H54 (cell line): Measurements from ENCODE around the gene PPEF2.
A peak's percentile ranks its signal among the peaks of the same experiment; 100 is the strongest.

Experiments
- DNase-seq: peaks from one replicate; pipeline ENCODE4 v3.0.0; 2011; ENCODE audit warnings: low spot score, mixed read lengths; ENCODE audit not compliant: insufficient read length
- FAIRE-seq: peaks from 3 replicates; lab custom pipeline; 2011; peaks lifted over from hg19 to GRCh38; lab: Jason Lieb, UNC
- POLR2A ChIP-seq: IDR thresholded peaks from 2 replicates; pipeline ENCODE4 v1.6.1; 2011; ENCODE audit warnings: low read depth, mild to moderate bottlenecking, low read length

Gene PPEF2

GRCh38 chr4:75880278-75880677 lies 22.0 kb downstream of the PPEF2 start:
- FAIRE-seq (no peak), DNase-seq (no peak)
- TF ChIP-seq POLR2A: no peak

- DNase-seq (no peak), FAIRE-seq (no peak)
- TF ChIP-seq POLR2A: no peak
These were observed 24.0 kb downstream of the PPEF2 start for GRCh38 chr4:75878246-75878756.

GRCh38 chr4:75876218-75876617 lies 26.0 kb downstream of the PPEF2 start:
- no peak for FAIRE-seq
- TF ChIP-seq POLR2A: no peak
- DNase-seq: no peak

- no peak for FAIRE-seq
- TF ChIP-seq POLR2A: no peak
- DNase-seq: no peak
These were observed 33.2 kb downstream of the PPEF2 start for GRCh38 chr4:75869100-75869499.

GRCh38 chr4:75867130-75867529 lies 35.1 kb downstream of the PPEF2 start:
- no peak for TF ChIP-seq POLR2A
- DNase-seq: no peak
- no peak for FAIRE-seq

GRCh38 chr4:75860606-75861005 lies 41.6 kb downstream of the PPEF2 start:
- DNase-seq (no peak), FAIRE-seq (no peak)
- TF ChIP-seq POLR2A: no peak

- FAIRE-seq (no peak), DNase-seq (no peak)
- no peak for TF ChIP-seq POLR2A
These were observed 43.5 kb downstream of the PPEF2 start for GRCh38 chr4:75858721-75859120.

GRCh38 chr4:75849461-75849860 lies 52.8 kb downstream of the PPEF2 start:
- TF ChIP-seq POLR2A: no peak
- no peak for DNase-seq
- no peak for FAIRE-seq

- FAIRE-seq (no peak), DNase-seq (peak; percentile 9)
- TF ChIP-seq POLR2A: no peak
These were observed 53.4 kb downstream of the PPEF2 start for GRCh38 chr4:75848891-75849290.

- DNase-seq (peak; percentile 26), FAIRE-seq (peak; percentile 57)
These were observed 54.0 kb downstream of the PPEF2 start for GRCh38 chr4:75848171-75848760.

GRCh38 chr4:75845992-75846391 lies 56.3 kb downstream of the PPEF2 start:
- no peak for FAIRE-seq
- no peak for TF ChIP-seq POLR2A
- no peak for DNase-seq

- FAIRE-seq: no peak
- no peak for TF ChIP-seq POLR2A
- DNase-seq: peak; percentile 12
These were observed 58.0 kb downstream of the PPEF2 start for GRCh38 chr4:75844151-75844662.

- DNase-seq (no peak), FAIRE-seq (no peak)
- TF ChIP-seq POLR2A: no peak
These were observed 58.7 kb downstream of the PPEF2 start for GRCh38 chr4:75843596-75843995.

- DNase-seq (no peak), FAIRE-seq (no peak)
- no peak for TF ChIP-seq POLR2A
These were observed 60.4 kb downstream of the PPEF2 start for GRCh38 chr4:75841641-75842520.

- FAIRE-seq (no peak), DNase-seq (no peak)
- TF ChIP-seq POLR2A: no peak
These were observed 67.5 kb downstream of the PPEF2 start for GRCh38 chr4:75834772-75835154.
